CD4-positive, CD25-positive, alpha-beta regulatory T cell (primary cell): ENCODE data around the gene ATRNL1. TPM values are rescaled to one million over a fixed set of nuclear protein-coding genes. Genes with fewer than 3 reads are reported as not detected.

Experiments
- ATAC-seq, 2 donors: fragments of 150-1000 bp; cut with Tn5 transposase; one replicate each; pipeline ENCODE4 v1.10.0; 2021; ENCODE audit warnings: low read depth in 2 of 2, moderate number of reproducible peaks in 2 of 2, moderate library complexity in 1 of 2
- DNase-seq, 3 donors: peaks; one replicate each; pipeline versions ENCODE4 v3.0.0 to v3.0.0-alpha.2; 2012 to 2022; ENCODE audit warnings: mixed read lengths in 1 of 3
- H3K27ac ChIP-seq: one replicate; pipeline ENCODE4 v1.7.0; 2013; ENCODE audit warnings: mild to moderate bottlenecking, low read length; ENCODE audit not compliant: insufficient read depth, poor library complexity, severe bottlenecking
- H3K27me3 ChIP-seq: one replicate; pipeline ENCODE4 v1.7.0; 2013; ENCODE audit warnings: low read length; ENCODE audit not compliant: control insufficient read depth, insufficient read depth
- H3K36me3 ChIP-seq: one replicate; pipeline ENCODE4 v1.7.0; 2013; ENCODE audit warnings: mild to moderate bottlenecking, low read length, moderate library complexity; ENCODE audit not compliant: control insufficient read depth, insufficient read depth
- H3K4me1 ChIP-seq: 2 replicates; pipeline ENCODE4 v1.7.0; 2013; ENCODE audit warnings: mild to moderate bottlenecking, low read length; ENCODE audit not compliant: insufficient read depth, control insufficient read depth, poor library complexity, severe bottlenecking
- H3K4me3 ChIP-seq: one replicate; pipeline ENCODE4 v1.7.0; 2013; ENCODE audit warnings: low read depth, mild to moderate bottlenecking, low read length, moderate library complexity
- H3K9me3 ChIP-seq, 2 experiments: 1 replicate in 1 of 2; 2 replicates in 1 of 2; pipeline ENCODE4 v1.7.0; 2013; ENCODE audit warnings: low read length in 2 of 2, mild to moderate bottlenecking in 1 of 2, moderate library complexity in 1 of 2; ENCODE audit not compliant: control insufficient read depth in 2 of 2
- H3K27ac Mint-ChIP-seq, 3 donors: one replicate each; pipeline ENCODE4 v1.8.0; 2020 to 2022; ENCODE audit warnings: mild to moderate bottlenecking in 3 of 3, mixed read lengths in 3 of 3, moderate library complexity in 2 of 3
- H3K27me3 Mint-ChIP-seq: one replicate; pipeline ENCODE4 v1.8.0; 2022; ENCODE audit warnings: mild to moderate bottlenecking, mixed read lengths
- H3K36me3 Mint-ChIP-seq: one replicate; pipeline ENCODE4 v1.8.0; 2020; ENCODE audit warnings: mixed read lengths
- H3K4me1 Mint-ChIP-seq, 4 donors: one replicate each; pipeline ENCODE4 v1.8.0; 2020 to 2022; ENCODE audit warnings: mixed read lengths in 4 of 4, mild to moderate bottlenecking in 1 of 4
- H3K4me3 Mint-ChIP-seq, 4 donors: one replicate each; pipeline ENCODE4 v1.8.0; 2020 to 2022; ENCODE audit warnings: mild to moderate bottlenecking in 4 of 4, mixed read lengths in 4 of 4, moderate library complexity in 3 of 4
- H3K9me3 Mint-ChIP-seq, 7 donors: one replicate each; pipeline ENCODE4 v1.8.0; 2020 to 2022; ENCODE audit warnings: mixed read lengths in 7 of 7, mild to moderate bottlenecking in 3 of 7, moderate library complexity in 2 of 7
- polyA plus RNA-seq, 4 donors: library from polyadenylated mRNA; unstranded; fragments of 300-500 nt; fragmentation: Illumina TruSeq; gene quantifications; one replicate each; pipeline ENCODE4 v1.2.3, GENCODE V29; 2021
- total RNA-seq: library from RNA; stranded (reverse); gene quantifications from one replicate; pipeline ENCODE4 v1.2.3, GENCODE V29; 2022

Gene ATRNL1
- total and polyA plus RNA-seq, 5 donors from 2014 or later: not detected

GRCh38 chr10:115909962-115910731, 817.0 kb downstream of the ATRNL1 start:
- H3K36me3 ChIP-seq: no peaks in the 10 kb centered on the region
- H3K4me1 Mint-ChIP-seq: no peaks in the 10 kb centered on the region
- peaks cover 0 to 7% (median 4%) of the 10 kb centered on the region in 7 donors for H3K9me3 Mint-ChIP-seq
- H3K27me3 ChIP-seq: no peaks in the 10 kb centered on the region
- no peak overlapping the region for H3K4me3 Mint-ChIP-seq
- no peaks in the 10 kb centered on the region for H3K9me3 ChIP-seq
- no peaks in the 10 kb centered on the region for H3K27me3 Mint-ChIP-seq
- no peak for ATAC-seq
- no peak for DNase-seq
- no peak overlapping the region for H3K27ac Mint-ChIP-seq
- no peaks in the 10 kb centered on the region for H3K36me3 Mint-ChIP-seq
- no peak overlapping the region for H3K27ac ChIP-seq
- H3K4me3 ChIP-seq: no peak overlapping the region
- no peaks in the 10 kb centered on the region for H3K4me1 ChIP-seq

- no peaks in the 10 kb centered on the region for H3K9me3 ChIP-seq
- Mint-ChIP-seq H3K27me3 (no peaks in the 10 kb centered on the region), H3K4me1 (no peaks in the 10 kb centered on the region), H3K36me3 (no peaks in the 10 kb centered on the region), H3K27ac (no peak overlapping the region), H3K9me3 (peaks cover 0 to 7% (median 3%) of the 10 kb centered on the region in 7 donors), H3K4me3 (no peak overlapping the region)
- H3K36me3 ChIP-seq: no peaks in the 10 kb centered on the region
- no peak overlapping the region for H3K27ac ChIP-seq
- DNase-seq (no peak), ATAC-seq (no peak)
- no peaks in the 10 kb centered on the region for H3K27me3 ChIP-seq
- H3K4me3 ChIP-seq: no peak overlapping the region
- H3K4me1 ChIP-seq: no peaks in the 10 kb centered on the region
These were observed 821.3 kb downstream of the ATRNL1 start for GRCh38 chr10:115914475-115914874.

- no peak for DNase-seq
- H3K27me3 ChIP-seq: no peaks in the 10 kb centered on the region
- no peaks in the 10 kb centered on the region for H3K9me3 ChIP-seq
- no peak overlapping the region for H3K27ac ChIP-seq
- no peaks in the 10 kb centered on the region for H3K4me1 Mint-ChIP-seq
- H3K36me3 Mint-ChIP-seq: no peaks in the 10 kb centered on the region
- peaks cover 0 to 7% (median 4%) of the 10 kb centered on the region in 7 donors for H3K9me3 Mint-ChIP-seq
- no peak overlapping the region for H3K27ac Mint-ChIP-seq
- no peaks in the 10 kb centered on the region for H3K27me3 Mint-ChIP-seq
- H3K4me1 ChIP-seq: no peaks in the 10 kb centered on the region
- ATAC-seq: no peak
- no peak overlapping the region for H3K4me3 ChIP-seq
- no peak overlapping the region for H3K4me3 Mint-ChIP-seq
- no peaks in the 10 kb centered on the region for H3K36me3 ChIP-seq
These were observed 822.3 kb downstream of the ATRNL1 start for GRCh38 chr10:115915429-115915828.

- Histone ChIP-seq H3K9me3 (no peaks in the 10 kb centered on the region), H3K4me3 (no peak overlapping the region), H3K4me1 (no peaks in the 10 kb centered on the region), H3K27me3 (no peaks in the 10 kb centered on the region), H3K36me3 (no peaks in the 10 kb centered on the region), H3K27ac (no peak overlapping the region)
- Mint-ChIP-seq H3K36me3 (no peaks in the 10 kb centered on the region), H3K27me3 (peaks cover 4% of the 10 kb centered on the region), H3K4me1 (no peaks in the 10 kb centered on the region), H3K9me3 (peaks cover 0 to 7% (median 3%) of the 10 kb centered on the region in 7 donors), H3K27ac (no peak overlapping the region), H3K4me3 (no peak overlapping the region)
- DNase-seq: no peak
- ATAC-seq: no peak
These were observed 825.6 kb downstream of the ATRNL1 start for GRCh38 chr10:115918812-115919211.

- Histone ChIP-seq H3K36me3 (no peaks in the 10 kb centered on the region), H3K4me1 (no peaks in the 10 kb centered on the region), H3K27ac (no peak overlapping the region), H3K27me3 (no peaks in the 10 kb centered on the region), H3K4me3 (no peak overlapping the region), H3K9me3 (no peaks in the 10 kb centered on the region)
- H3K27me3 Mint-ChIP-seq: peaks cover 4% of the 10 kb centered on the region
- H3K36me3 Mint-ChIP-seq: no peaks in the 10 kb centered on the region
- no peak overlapping the region for H3K4me3 Mint-ChIP-seq
- H3K4me1 Mint-ChIP-seq: no peaks in the 10 kb centered on the region
- no peak for DNase-seq
- peaks cover 0 to 8% (median 4%) of the 10 kb centered on the region in 7 donors for H3K9me3 Mint-ChIP-seq
- ATAC-seq: no peak
- H3K27ac Mint-ChIP-seq: no peak overlapping the region
These were observed 828.6 kb downstream of the ATRNL1 start for GRCh38 chr10:115921795-115922194.

GRCh38 chr10:115931309-115931708, 838.1 kb downstream of the ATRNL1 start:
- Mint-ChIP-seq H3K9me3 (peaks cover 0 to 9% (median 4%) of the 10 kb centered on the region in 7 donors), H3K36me3 (no peaks in the 10 kb centered on the region), H3K27ac (no peak overlapping the region), H3K4me3 (no peak overlapping the region), H3K27me3 (no peaks in the 10 kb centered on the region), H3K4me1 (no peaks in the 10 kb centered on the region)
- Histone ChIP-seq H3K27ac (no peak overlapping the region), H3K9me3 (no peaks in the 10 kb centered on the region), H3K27me3 (no peaks in the 10 kb centered on the region), H3K4me1 (no peaks in the 10 kb centered on the region), H3K36me3 (no peaks in the 10 kb centered on the region), H3K4me3 (no peak overlapping the region)
- ATAC-seq (no peak), DNase-seq (no peak)

- H3K4me1 Mint-ChIP-seq: no peaks in the 10 kb centered on the region
- no peak overlapping the region for H3K27ac ChIP-seq
- H3K27me3 ChIP-seq: no peaks in the 10 kb centered on the region
- no peaks in the 10 kb centered on the region for H3K36me3 Mint-ChIP-seq
- ATAC-seq (no peak), DNase-seq (no peak)
- H3K27ac Mint-ChIP-seq: no peak overlapping the region
- H3K4me3 Mint-ChIP-seq: no peak overlapping the region
- peaks cover 0 to 7% (median 4%) of the 10 kb centered on the region in 7 donors for H3K9me3 Mint-ChIP-seq
- H3K27me3 Mint-ChIP-seq: no peaks in the 10 kb centered on the region
- no peaks in the 10 kb centered on the region for H3K36me3 ChIP-seq
- H3K4me3 ChIP-seq: no peak overlapping the region
- H3K4me1 ChIP-seq: no peaks in the 10 kb centered on the region
- H3K9me3 ChIP-seq: no peaks in the 10 kb centered on the region
These were observed 838.9 kb downstream of the ATRNL1 start for GRCh38 chr10:115932099-115932498.

- Histone ChIP-seq H3K27me3 (no peaks in the 10 kb centered on the region), H3K4me3 (no peak overlapping the region), H3K9me3 (no peaks in the 10 kb centered on the region), H3K4me1 (no peaks in the 10 kb centered on the region), H3K36me3 (no peaks in the 10 kb centered on the region), H3K27ac (no peak overlapping the region)
- no peaks in the 10 kb centered on the region for H3K4me1 Mint-ChIP-seq
- no peak overlapping the region for H3K4me3 Mint-ChIP-seq
- no peak for DNase-seq
- H3K9me3 Mint-ChIP-seq: peaks cover 0 to 7% (median 4%) of the 10 kb centered on the region in 7 donors
- no peak for ATAC-seq
- H3K36me3 Mint-ChIP-seq: no peaks in the 10 kb centered on the region
- no peaks in the 10 kb centered on the region for H3K27me3 Mint-ChIP-seq
- no peak overlapping the region for H3K27ac Mint-ChIP-seq
These were observed 839.9 kb downstream of the ATRNL1 start for GRCh38 chr10:115933098-115933497.
